GM12878 (cell line): ENCODE results near the gene PTMA.

Source experiments
- CHD4 ChIP-seq: fragments of 200-600 bp; sonication (generic); IDR thresholded peaks from 2 replicates; pipeline ENCODE4 v1.6.1; 2016; ENCODE audit warnings: mild to moderate bottlenecking
- HDGF ChIP-seq: fragments of 450-650 bp; IDR thresholded peaks from 2 replicates; pipeline ENCODE4 v1.6.1; 2016; ENCODE audit warnings: antibody characterized with exemption
- JUND ChIP-seq: IDR thresholded peaks from 2 replicates; pipeline ENCODE4 v1.6.1; 2012; ENCODE audit warnings: low read depth, mild to moderate bottlenecking, low read length, improper control_type of control experiment, moderate library complexity
- RAD21 ChIP-seq: IDR thresholded peaks from 2 replicates; pipeline ENCODE4 v1.6.1; 2011; ENCODE audit warnings: mild to moderate bottlenecking, low read depth, low read length, moderate library complexity; ENCODE audit not compliant: insufficient read depth
- SRF ChIP-seq, 2 experiments: IDR thresholded peaks; 2 replicates each; pipeline ENCODE4 v1.6.1; 2011; ENCODE audit warnings: low read depth in 2 of 2, low read length in 2 of 2, mild to moderate bottlenecking in 1 of 2, moderate library complexity in 1 of 2
- ZZZ3 ChIP-seq: IDR thresholded peaks from 2 replicates; pipeline ENCODE4 v1.6.1; 2011; ENCODE audit warnings: low read depth; ENCODE audit not compliant: control insufficient read depth, insufficient read length
- TF ChIP-seq, protein P1 (sequence below): IDR thresholded peaks from 2 replicates; pipeline ENCODE4 v1.6.1; 2012; ENCODE audit warnings: mild to moderate bottlenecking, low read depth, low read length
- TF ChIP-seq, protein P2 (sequence below), 3 experiments: IDR thresholded peaks in 2 of 3; conservative IDR thresholded peaks in 1 of 3; 2 replicates each; pipeline ENCODE4 v1.5.1; 2011; ENCODE audit warnings: low read depth in 3 of 3, low read length in 3 of 3, mild to moderate bottlenecking in 3 of 3, control low read depth in 2 of 3, moderate library complexity in 2 of 3, inconsistent platforms in 1 of 3, mixed read lengths in 1 of 3; ENCODE audit not compliant: control insufficient read depth in 2 of 3, insufficient read depth in 1 of 3; ENCODE audit errors: extremely low read depth in 1 of 3

DNA sequence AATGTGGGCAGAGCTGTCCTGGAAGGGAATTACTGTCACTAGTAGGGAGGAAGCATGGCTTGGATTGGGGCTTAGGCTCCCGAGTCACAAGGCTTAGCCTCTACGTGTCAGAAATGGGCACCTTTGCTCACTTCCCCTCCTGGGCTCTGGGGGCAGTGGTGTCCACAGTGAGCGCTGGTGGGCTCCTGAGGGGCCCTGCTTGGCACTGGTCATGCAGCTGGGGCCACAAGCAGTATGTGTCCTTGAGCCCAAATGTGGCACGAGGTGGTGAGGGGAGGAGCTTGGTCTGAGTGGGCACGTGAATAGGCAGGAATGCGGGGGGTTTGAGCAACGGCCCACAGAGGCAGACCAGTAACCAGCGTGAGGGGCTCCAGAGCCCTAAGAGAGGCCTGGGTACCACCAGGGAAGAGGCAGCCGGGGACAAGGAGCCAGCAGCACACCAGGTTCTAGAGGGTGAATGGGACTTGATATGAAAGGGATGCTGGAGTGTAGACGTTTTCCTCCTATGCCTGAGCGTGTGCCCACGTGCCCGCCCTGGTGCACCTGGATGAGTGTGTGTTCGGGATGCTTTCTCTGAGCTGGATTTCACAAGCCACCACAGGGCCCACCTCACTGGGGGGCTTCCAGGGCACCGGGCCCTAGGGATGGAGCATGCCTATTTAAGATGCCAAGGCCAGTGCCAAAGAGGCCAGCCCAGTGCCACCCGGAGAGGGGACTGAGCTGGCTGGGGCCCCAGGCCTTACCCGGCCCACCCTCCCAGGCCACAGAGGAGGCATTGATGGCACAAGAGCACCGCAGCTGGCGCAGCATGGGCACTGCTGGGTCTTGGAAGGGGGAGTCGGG lies 22.8 kb upstream of the PTMA start:
- TF ChIP-seq, protein P1, sequence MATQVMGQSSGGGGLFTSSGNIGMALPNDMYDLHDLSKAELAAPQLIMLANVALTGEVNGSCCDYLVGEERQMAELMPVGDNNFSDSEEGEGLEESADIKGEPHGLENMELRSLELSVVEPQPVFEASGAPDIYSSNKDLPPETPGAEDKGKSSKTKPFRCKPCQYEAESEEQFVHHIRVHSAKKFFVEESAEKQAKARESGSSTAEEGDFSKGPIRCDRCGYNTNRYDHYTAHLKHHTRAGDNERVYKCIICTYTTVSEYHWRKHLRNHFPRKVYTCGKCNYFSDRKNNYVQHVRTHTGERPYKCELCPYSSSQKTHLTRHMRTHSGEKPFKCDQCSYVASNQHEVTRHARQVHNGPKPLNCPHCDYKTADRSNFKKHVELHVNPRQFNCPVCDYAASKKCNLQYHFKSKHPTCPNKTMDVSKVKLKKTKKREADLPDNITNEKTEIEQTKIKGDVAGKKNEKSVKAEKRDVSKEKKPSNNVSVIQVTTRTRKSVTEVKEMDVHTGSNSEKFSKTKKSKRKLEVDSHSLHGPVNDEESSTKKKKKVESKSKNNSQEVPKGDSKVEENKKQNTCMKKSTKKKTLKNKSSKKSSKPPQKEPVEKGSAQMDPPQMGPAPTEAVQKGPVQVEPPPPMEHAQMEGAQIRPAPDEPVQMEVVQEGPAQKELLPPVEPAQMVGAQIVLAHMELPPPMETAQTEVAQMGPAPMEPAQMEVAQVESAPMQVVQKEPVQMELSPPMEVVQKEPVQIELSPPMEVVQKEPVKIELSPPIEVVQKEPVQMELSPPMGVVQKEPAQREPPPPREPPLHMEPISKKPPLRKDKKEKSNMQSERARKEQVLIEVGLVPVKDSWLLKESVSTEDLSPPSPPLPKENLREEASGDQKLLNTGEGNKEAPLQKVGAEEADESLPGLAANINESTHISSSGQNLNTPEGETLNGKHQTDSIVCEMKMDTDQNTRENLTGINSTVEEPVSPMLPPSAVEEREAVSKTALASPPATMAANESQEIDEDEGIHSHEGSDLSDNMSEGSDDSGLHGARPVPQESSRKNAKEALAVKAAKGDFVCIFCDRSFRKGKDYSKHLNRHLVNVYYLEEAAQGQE, result no peak
- TF ChIP-seq RAD21 (0 out of 2 replicates have a peak, but pooled peaks have one; percentile 2), CHD4 (no peak), SRF (IDR thresholded peaks at IDR 0.05; ENCODE audit: low read depth in 2 of 2, low read length in 2 of 2) (no peak), JUND (no peak), HDGF (no peak), ZZZ3 (no peak)
- TF ChIP-seq, protein P2, sequence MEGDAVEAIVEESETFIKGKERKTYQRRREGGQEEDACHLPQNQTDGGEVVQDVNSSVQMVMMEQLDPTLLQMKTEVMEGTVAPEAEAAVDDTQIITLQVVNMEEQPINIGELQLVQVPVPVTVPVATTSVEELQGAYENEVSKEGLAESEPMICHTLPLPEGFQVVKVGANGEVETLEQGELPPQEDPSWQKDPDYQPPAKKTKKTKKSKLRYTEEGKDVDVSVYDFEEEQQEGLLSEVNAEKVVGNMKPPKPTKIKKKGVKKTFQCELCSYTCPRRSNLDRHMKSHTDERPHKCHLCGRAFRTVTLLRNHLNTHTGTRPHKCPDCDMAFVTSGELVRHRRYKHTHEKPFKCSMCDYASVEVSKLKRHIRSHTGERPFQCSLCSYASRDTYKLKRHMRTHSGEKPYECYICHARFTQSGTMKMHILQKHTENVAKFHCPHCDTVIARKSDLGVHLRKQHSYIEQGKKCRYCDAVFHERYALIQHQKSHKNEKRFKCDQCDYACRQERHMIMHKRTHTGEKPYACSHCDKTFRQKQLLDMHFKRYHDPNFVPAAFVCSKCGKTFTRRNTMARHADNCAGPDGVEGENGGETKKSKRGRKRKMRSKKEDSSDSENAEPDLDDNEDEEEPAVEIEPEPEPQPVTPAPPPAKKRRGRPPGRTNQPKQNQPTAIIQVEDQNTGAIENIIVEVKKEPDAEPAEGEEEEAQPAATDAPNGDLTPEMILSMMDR (IDR thresholded peaks at IDR 0.05 in 2 of 3, conservative IDR thresholded peaks at IDR 0.05 in 1 of 3; ENCODE audit: control insufficient read depth in 2 of 3, extremely low read depth in 1 of 3, insufficient read depth in 1 of 3, low read depth in 3 of 3, low read length in 3 of 3), result peak; percentile 2 to 47 (median 31); a peak in 3 of 6 replicates
